ENCODE results near the gene MYO7A.

DNA sequence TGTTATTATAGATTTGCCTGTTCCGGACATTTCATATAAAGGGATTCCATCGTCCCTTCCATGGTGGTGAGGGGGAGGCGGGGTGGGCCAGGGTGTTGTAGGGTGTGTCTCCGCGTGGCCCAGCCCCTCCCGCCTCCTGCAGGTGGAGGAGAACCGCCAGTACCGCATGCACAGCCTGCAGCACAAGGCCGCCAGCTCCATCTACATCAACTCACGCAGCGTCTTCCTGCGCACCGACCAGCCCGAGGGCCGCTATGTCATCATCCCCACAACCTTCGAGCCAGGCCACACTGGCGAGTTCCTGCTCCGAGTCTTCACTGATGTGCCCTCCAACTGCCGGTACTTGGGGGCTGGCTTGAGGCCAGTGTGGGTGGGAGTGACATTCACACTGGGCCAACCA lies 7.5 kb upstream of the MYO7A start:
- TF ChIP-seq, protein P1, sequence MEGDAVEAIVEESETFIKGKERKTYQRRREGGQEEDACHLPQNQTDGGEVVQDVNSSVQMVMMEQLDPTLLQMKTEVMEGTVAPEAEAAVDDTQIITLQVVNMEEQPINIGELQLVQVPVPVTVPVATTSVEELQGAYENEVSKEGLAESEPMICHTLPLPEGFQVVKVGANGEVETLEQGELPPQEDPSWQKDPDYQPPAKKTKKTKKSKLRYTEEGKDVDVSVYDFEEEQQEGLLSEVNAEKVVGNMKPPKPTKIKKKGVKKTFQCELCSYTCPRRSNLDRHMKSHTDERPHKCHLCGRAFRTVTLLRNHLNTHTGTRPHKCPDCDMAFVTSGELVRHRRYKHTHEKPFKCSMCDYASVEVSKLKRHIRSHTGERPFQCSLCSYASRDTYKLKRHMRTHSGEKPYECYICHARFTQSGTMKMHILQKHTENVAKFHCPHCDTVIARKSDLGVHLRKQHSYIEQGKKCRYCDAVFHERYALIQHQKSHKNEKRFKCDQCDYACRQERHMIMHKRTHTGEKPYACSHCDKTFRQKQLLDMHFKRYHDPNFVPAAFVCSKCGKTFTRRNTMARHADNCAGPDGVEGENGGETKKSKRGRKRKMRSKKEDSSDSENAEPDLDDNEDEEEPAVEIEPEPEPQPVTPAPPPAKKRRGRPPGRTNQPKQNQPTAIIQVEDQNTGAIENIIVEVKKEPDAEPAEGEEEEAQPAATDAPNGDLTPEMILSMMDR (IDR thresholded peaks at IDR 0.05; ENCODE audit: insufficient read depth, low read depth, low read length), result no peak
- TF ChIP-seq EZH2 (IDR thresholded peaks at IDR 0.05; ENCODE audit: insufficient read depth, low read length), result no peak
